Measurements from ENCODE around the gene ZNF789.
"Not testable (repeated sequence)": the region's sequence is repeated elsewhere in the genome, so short reads cannot be mapped to it uniquely, and the experiment has no call there.

Gene ZNF789

DNA sequence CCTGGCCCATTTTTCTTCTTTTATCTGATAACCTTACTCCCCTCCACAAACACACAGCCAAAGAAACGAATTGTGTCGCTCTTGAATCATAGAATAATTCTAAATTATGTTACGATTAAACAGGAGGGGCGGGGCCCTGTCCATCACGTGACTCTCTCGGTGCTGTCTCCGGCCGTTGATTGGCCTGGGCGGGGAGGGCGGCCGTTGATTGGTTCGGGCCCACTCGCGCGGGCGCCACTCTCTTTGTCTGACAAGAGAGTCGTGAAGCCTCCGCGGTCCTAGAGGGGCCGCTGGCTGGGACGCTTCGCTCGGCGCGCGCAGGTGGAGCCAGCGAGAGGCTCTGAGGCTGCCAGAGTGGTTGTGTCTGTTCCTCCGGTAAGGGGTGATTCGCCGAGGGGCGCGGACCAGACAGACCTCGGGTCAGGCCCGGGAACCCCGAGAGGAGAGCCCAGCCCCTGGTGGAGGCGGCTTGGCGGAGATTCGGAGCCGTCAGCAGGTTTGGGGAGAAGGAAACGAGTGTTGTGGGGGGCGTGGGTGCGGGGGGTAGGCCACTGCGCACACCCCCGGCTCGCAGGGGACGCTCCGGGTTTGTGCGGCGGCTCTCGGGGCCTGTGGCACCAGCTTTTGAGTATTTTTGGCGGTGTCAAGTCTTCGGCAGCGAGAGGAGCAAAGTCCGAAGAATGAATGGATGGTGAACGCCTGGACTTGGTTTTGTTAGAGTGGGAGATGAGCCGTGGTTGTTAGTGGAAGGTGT lies at the start of gene ZNF789:
ZNF789 (plus strand) TSS at position 330 of the 754 bp plus-strand sequence. CDS start 3,567 bp downstream, outside the sequence.
- DNase-seq: peak; percentile 71 to 99 (median 96)

DNA sequence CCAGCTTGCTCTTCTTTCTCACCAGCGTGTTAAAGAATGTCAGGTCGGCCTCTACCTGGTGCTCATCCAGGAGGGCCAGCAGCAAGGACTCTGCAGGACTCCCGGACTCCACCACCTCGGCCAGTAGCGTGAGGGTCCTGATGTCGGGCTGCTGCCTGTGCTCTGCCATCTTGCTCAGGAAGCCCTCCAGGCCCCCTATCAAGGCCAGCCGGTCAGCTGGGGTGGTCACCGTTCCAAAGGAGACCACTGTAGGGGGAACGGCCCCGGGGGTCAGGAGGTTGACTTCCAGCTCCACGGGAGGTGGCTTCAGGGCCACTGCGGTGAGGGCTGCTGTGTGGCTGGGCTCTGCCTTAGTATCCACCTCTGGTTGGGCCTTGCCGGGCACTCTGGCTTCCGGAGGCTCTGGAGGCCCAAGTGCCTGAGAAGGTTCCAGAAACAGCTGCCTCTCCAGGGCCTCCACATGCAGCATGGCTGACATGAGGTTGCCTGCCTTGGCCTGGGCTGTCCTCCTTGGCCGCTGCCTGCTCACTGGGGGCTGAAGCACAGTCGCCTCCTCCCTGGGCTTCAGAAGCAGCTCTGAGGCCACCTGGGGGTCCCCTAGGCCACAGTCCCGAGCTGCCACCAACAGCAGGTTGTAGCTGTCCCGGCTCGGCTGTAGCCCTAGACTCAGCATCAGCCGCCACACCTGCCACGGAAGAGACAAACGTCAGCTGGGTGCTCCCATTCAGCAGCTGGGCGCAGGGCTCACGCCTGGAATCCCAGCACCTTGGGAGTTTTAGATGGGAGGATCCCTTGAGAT lies 47.6 kb upstream of the ZNF789 start:
- no peak for DNase-seq

DNA sequence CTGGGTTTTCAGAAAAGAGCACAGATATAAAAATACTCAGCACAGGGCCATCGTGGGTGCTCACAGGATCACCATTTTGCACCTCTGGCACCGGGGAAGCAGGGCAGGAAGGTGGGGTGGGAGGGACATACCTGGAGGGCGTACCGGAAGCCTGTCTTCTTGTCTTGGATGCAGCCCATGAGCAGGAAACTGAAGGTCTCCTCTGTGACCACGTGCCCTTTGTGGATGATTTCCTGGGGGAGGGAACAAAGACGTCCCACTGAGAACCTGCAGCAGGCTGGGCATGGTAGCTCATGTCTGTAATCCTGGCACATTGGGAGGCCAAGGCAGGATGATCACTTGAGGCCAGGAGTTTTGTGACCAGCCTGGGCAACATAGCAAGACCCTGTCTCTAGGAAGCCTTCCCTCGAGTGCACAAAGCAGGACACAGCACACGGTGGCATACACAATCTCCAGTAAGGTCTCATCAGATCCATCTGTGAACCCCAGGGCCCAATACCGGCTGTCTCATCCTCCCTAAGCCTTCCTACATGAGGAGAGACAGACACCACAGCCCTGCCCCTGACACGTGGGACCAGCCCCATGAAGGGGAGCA lies 43.6 kb upstream of the ZNF789 start:
- no peak for DNase-seq

DNA sequence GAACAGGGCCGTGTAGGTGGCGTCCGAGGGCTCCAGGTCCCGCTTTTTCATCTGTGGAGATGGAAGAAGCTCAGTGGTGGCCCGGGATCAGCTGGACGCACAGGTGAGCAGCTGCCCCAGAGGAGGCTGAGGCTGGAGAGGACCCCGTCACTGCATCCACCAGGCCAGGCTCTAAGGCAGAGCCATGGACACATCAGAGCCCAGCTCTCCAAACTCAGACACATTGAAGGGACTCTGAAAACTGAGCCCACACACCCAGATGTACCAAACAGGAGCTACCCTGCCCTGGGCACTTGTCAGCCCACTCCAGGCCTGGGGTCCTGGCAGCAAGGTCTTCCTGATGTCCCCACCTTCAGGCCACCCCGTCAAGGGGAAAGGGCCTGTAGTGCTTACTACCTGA lies 42.9 kb upstream of the ZNF789 start:
- no peak for DNase-seq

DNA sequence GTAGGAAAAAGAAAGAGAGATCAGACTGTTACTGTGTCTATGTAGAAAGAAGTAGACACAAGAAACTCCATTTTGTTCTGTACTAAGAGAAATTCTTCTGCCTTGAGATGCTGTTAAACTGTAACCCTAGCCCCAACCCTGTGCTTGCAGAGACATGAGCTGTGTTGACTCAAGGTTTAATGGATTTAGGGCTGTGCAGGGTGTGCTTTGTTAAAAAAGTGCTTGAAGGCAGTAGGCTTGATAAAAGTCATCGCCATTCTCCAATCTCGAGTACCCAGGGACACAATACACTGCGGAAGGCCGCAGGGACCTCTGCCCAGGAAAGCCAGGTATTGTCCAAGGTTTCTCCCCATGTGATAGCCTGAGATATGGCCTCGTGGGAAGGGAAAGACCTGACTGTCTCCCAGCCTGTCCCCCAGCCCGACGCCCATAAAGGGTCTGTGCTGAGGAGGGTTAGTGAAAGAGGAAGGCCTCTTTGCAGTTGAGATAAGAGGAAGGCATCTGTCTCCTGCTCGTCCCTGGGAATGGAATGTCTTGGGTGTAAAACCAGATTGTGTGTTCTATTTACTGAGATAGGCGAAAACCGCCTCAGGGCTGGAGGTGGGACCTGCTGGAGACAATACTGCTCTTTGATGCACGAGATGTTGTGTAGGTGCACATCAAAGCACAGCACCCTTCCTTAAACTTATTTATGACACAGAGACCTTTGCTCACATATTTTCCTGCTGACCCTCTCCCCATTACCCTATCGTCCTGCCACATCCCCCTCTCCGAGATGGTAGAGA lies 40.7 kb upstream of the ZNF789 start:
- DNase-seq: not testable (repeated sequence)

DNA sequence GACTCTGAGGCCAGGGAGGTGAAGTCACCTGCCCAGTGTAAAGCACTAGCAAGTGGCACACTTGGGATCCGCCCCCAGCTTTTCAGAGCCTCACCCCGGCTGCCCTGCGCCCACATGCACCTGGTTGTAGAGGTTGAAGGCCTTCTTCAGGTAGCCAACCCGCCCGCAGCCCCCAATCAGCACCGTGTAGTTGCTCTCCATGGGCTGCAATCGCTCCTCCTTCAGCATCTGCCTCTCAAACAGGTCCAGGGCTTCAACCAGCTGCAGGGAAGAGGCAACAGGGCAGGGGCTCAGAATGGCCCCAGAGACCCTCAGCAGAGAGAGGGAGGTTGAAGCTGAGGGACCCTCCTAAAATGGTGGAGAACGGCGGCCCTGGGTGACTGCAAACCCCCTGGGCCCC lies 39.5 kb upstream of the ZNF789 start:
- no peak for DNase-seq

DNA sequence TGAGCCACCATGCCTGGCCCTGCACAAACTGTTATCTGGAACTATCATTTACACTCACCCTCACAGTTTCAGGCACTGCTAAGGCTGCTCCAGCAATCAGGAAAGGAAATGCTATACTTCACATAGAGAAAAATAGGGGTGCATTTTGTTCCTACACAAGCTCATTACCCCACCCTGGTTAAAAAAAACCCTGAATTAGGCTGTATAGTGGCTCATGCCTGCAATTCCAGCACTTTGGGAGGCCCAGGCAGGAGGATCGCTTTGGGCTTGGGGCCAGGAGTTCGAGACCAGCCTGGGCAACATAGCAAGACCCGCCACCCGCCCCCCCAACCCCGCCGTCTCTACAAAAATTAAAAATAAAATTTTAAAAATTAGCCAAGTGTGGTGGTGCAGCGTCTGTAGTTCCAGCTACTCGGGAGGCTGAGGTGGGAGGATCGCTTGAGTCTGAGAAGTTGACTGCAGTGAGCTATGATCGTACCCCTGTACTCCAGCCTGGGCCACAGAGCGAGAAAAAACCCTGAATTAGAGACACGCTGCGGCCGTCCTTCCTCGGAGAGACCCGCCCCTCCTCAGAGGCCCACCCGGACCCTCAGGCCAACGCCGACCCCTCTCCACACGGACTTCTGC lies 34.6 kb upstream of the ZNF789 start:
- DNase-seq: no peak

DNA sequence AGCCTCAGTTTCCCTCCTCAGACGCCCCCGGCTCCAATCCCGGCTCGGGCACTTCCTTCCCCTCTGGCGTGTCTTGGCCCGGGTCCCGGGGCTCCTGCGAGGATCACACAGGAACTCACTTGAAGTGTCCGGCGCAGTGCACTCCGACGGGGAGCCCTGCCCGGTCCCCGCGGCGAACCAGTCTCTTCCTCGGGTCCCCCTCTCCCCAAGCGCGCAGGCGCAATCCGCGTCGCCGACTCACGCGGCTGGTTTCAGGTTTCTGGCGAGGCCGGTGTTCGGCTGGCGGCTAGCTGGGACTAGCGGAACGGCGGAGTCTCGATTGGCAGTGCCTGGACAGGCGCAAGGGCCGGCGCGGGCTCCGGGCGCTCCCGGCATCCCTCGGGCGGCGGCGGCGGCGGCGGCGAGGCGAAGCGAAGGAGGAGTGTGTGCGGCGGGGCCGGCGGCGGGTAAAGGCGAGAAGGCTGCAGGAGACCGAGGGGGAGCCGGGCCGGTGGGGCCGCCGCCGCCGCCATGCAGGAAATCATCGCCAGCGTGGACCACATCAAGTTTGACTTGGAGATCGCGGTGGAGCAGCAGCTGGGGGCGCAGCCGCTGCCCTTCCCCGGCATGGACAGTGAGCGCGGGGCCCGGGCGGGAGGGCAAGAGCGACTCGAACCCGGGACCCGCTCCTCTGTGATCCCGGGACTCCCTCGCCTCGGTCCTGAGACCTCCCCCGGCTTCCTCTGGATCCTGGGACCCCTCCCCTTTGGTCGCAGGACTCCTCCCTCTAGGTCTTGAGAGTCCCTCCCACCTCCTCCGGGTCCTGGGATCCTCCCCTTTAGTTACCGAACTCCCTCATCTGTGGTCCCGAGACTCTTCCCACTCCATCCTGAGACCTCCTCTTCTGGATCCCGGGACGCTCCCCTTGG lies 33.9 kb upstream of the ZNF789 start, which contains the start of the genes CPSF4 and PTCD1:
CPSF4 (plus strand) TSS at position 371 of the 908 bp plus-strand sequence; CDS start at position 511, 140 bp downstream.
PTCD1 (minus strand) TSS at position 226 of the 908 bp plus-strand sequence. CDS start 3,556 bp downstream, outside the sequence.
- peak; percentile 55 to 97 (median 92) for DNase-seq

DNA sequence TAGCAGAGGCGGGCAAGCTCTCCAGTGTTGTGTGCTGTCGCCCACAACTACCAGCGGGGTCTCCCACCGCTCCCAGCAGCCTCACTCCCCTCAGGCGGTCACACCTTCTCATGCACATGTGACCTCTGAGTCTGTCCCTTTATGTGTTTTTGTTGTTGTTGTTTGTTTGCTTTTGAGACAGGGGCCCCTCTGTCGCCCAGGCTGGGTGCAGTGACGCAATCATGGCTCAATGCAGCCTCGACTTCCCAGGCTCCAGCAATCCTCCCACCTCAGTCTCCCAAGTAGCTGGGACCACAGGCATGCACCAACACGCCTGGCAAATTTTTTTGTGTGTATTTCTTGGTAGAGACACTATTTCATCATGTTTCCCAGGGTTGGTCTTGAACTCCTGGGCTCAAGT lies 32.5 kb upstream of the ZNF789 start:
- DNase-seq: no peak

DNA sequence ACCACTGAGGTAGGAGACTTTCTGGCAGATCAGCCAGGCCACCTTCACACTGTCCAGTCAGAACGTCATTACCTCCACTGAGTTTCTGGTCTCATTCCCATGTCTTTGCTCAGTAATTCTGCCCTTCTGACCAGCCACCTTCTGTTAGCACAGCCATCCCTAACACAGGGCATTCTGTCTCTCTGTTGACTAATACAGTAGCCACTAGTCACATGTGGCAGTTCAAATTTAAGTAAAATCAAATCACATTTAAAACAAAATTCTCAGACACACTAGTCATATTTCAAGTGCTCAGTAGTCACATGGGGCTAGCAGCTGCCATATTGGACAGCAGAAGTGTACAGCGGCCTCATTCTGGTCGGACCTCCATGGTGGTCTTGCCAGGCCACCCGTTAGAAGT lies 26.6 kb upstream of the ZNF789 start:
- DNase-seq: no peak

DNA sequence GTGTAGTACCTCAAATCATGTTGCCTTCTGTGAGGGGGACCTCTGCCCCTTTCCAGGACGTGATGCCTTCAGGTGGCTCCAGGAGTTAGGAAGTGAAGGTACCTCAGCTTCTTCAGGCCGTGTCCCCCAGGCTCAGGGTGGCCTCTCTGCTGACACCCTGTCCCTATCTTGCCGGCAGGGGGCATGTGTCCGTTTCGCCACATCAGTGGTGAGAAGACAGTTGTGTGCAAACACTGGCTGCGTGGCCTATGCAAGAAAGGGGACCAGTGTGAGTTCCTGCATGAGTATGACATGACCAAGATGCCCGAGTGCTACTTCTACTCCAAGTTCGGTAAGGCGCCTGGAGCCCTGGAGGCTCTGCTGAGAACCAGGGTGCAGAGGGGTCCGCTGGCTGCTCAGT lies 24.7 kb upstream of the ZNF789 start:
- DNase-seq: no peak

DNA sequence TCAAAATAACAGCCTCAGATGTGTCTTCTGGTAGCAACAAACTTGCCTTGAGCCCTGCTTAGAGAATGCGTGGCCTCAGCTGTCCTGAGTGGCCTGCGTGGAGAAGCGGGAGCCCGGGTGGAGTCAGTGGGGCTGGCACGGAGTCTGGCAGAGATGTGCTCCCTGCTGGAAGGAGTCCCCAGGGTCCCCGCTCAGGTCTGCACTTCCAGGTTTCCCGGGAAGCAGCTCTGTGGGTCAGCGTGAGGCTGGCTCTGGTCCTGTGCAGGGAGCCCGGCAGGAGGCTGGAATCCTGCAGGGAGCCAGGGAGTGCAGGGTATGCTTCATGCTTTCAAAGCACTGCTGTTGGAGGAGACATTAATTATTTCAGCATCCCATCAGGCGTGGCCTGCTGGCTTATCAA lies 23.8 kb upstream of the ZNF789 start:
- DNase-seq: no peak

DNA sequence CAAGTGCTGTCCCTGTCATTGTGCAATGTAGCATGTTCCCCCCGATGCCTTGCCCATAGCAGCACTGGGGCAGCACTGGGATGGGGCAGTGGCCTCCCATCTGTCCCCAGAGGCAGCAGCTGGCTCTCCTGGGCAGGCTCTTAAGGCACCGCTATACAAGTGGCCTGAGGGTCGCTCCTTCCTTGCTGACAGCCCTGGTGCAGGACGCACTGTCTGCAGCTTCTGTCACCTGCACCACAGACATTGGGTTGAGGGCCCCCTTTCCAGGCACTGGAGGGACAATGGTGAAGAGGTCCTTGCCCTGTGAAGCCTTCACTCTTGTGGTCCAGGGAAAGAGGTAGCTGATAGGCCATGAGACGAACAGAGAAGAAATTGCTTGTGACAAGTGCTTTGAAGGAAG lies 23.4 kb upstream of the ZNF789 start:
- DNase-seq: no peak

DNA sequence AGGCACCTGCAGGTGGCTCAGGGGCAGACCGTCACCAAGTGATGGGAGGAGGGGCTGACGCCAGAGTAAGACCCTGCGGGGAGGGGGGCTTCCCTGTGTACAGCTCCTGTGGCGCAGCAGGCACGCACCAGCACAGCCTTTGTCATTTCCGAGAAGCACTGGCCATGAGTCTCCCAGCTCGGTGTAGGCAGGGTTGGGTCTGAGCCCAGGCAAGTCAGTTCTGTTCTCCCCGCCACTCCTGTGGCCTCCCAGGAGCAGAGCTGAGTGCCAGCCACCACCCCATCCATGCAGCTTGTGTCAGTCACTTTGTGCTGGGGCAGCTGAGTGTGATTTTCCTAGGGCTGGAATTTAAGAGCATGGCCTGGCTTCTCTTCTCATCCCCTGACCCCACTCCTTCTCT lies 20.8 kb upstream of the ZNF789 start:
- DNase-seq: peak in 45 of 58 donors; percentile 7 to 81 (median 30)

DNA sequence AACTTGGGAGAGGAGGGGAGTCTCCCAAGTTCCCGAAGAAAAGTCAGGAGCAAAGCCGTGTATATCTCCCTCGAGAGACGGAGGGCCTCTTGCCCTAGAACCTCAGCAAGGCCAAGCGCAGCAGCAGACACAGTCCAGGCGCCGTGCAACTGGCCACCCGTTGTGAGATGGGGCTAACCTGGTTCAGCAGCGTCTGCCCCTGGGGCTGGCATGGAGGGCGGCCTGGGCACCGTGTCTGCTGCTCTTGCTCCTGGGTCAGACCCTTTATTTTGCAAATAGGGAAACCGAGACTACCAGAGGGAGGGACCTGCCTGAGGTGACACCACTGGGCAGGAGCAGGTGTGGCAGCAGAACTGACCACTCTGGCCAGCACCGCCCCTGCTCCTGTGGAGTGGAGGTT lies 20.1 kb upstream of the ZNF789 start:
- no peak for DNase-seq

DNA sequence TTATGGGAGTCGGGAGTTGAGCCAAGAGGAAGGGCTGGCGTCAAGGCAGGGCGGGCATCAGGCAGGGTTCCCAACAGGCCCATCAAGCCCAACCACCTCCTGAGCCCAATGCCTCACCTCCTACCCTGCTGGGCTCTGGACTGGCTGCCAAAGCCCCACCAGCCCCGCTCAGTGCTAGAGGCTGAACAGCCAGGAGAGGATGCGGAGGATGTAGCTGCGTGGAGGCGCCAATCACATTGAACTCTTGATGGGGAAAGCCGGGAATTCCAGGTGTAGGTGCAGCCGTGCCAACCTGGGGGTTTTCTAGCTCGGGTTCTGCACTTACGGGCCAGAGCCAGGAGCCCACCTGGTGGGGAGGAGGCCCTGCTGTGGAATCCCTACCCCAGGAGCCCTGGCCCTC lies 19.6 kb upstream of the ZNF789 start:
- DNase-seq: peak in 1 of 58 donors; percentile 25

DNA sequence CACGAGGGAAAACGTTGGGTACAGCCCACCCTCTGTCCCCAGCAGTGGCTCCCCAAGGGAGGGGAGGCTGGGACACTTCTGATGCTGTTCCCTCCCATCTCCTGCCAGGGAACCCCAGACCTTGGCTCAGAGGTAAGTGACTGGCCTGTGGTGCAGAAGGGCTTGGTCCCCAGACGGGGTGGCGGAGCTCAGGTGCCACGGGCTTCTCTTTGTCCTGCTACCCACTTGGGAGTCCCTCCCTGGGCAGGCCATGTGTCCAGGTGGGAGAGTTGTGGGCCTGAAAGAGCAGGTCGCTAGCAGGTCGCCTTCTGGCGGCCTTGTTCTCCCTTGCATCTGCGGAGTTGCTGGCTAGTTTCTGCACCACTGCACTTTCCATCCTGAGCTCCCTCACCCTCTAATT lies 16.8 kb upstream of the ZNF789 start:
- no peak for DNase-seq

DNA sequence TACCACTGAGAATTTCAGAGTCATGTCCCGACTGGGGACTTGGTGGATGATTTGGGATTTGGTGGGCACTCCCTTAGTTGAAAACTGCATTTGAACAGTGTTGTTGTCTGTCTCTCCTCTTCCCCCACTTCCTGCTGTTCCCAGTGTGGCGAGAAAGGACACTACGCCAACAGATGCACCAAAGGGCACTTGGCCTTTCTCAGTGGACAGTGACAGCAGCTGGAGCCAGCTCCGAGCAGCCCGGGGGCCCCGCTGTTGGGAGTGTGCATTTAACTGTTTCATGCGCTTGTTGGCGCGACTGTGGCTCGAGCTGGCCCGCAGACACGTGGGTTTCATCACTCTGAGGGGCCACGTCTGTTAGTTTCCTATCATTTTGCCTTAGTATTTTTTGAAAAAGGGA lies 16.4 kb upstream of the ZNF789 start:
- DNase-seq: peak in 6 of 58 donors; percentile 6 to 23 (median 18)

DNA sequence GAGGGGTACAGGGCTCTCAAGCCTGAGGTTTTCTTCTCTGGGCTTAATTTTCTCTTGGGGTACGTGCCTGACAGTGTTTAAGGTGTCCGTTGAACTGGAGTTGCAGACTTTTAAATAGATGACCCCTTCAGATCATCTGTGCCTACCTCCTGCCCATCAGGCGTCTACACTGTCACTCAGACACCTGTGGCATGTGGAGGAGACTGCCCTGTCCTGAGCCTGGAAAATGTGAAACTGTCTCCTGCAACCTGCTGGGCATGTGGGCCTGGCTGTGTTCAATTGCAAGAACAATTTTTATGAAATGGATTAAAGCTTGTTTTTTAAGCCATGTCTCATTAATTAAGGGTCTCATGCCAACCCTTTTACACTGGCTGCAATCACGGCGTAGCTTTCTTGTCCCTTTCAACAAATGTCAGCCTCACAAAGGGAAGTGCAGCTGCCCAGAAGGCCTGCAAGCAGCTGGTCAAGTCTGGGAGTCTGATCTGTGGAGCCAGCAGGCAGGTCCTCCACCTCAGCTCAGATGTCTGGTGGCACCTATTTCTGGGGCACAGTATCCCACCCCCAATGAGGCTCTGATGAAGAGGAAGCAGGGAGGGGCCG lies 15.5 kb upstream of the ZNF789 start:
- DNase-seq: no peak

All from anterior cingulate cortex (tissue), 58 donors.